K562 (cell line): Measurements from ENCODE around the gene PCBP4. TPM values are rescaled to one million over a fixed set of nuclear protein-coding genes. Genes with fewer than 3 reads are reported as not detected.

Experiments used
- CBX3 ChIP-seq, 2 experiments: IDR thresholded peaks; 1 replicate in 1 of 2; 2 replicates in 1 of 2; pipeline ENCODE4 v1.6.1; 2012; ENCODE audit warnings: inconsistent platforms in 2 of 2, low read length in 2 of 2, borderline replicate concordance in 1 of 2, control low read depth in 1 of 2
- ELF1 ChIP-seq: fragments of 200-800 bp; sonication (Bioruptor generic); IDR thresholded peaks from 2 replicates; pipeline ENCODE4 v1.6.1; 2016; ENCODE audit warnings: missing genetic modification characterization, missing compliant biosample characterization
- ETS1 ChIP-seq: conservative IDR thresholded peaks from 2 replicates; pipeline ENCODE4 v1.6.1; 2011; ENCODE audit warnings: low read depth, mild to moderate bottlenecking, low read length; ENCODE audit not compliant: control insufficient read depth
- MAFK ChIP-seq: IDR thresholded peaks from 2 replicates; pipeline ENCODE4 v1.6.1; 2011; ENCODE audit warnings: low read length, improper control_type of control experiment
- PHF20 ChIP-seq: fragments of 450-650 bp; IDR thresholded peaks from 2 replicates; pipeline ENCODE4 v1.6.1; 2018; ENCODE audit not compliant: partially characterized antibody
- PTRF ChIP-seq: fragments of 450-650 bp; IDR thresholded peaks from 2 replicates; pipeline ENCODE4 v1.6.1; 2016; ENCODE audit warnings: mild to moderate bottlenecking, missing genetic modification characterization, missing compliant biosample characterization
- SIN3A ChIP-seq, 2 experiments: fragments of 150-350 bp in 1 of 2; IDR thresholded peaks; 2 replicates each; pipeline ENCODE4 v1.6.1; 2011 to 2016; ENCODE audit warnings: borderline replicate concordance in 2 of 2, low read depth in 2 of 2, low read length in 2 of 2, mild to moderate bottlenecking in 2 of 2, moderate library complexity in 2 of 2; ENCODE audit not compliant: control insufficient read depth in 1 of 2
- SIN3B ChIP-seq: fragments of 450-650 bp; IDR thresholded peaks from 2 replicates; pipeline ENCODE4 v1.6.1; 2017; ENCODE audit warnings: low read depth, mild to moderate bottlenecking, moderate library complexity
- TCF15 ChIP-seq: fragments of 250-450 bp; sonication (Bioruptor Pico); IDR thresholded peaks from 2 replicates; pipeline ENCODE4 v1.8.0; 2022; ENCODE audit warnings: moderate library complexity, mild to moderate bottlenecking, inconsistent platforms
- ZNF143 ChIP-seq: sonication (generic); formaldehyde crosslinking; IDR thresholded peaks from 2 replicates; pipeline ENCODE4 v1.9.0; 2022; ENCODE audit warnings: mild to moderate bottlenecking, missing genetic modification reagents
- ZNF318 ChIP-seq, 2 experiments: fragments of 450-650 bp; IDR thresholded peaks; 2 replicates each; pipeline ENCODE4 v1.6.1; 2016; ENCODE audit warnings: mild to moderate bottlenecking in 2 of 2, borderline replicate concordance in 1 of 2, low read depth in 1 of 2, moderate library complexity in 1 of 2
- ZNF41 ChIP-seq: fragments of 250-450 bp; sonication (Bioruptor Pico); conservative IDR thresholded peaks from 2 replicates; pipeline ENCODE4 v1.4.0; 2020; ENCODE audit warnings: mild to moderate bottlenecking
- ZNF639 ChIP-seq, 2 experiments: fragments of 200-800 bp in 1 of 2; sonication (Bioruptor generic) in 1 of 2; sonication (generic) in 1 of 2; formaldehyde crosslinking in 1 of 2; IDR thresholded peaks in 1 of 2; conservative IDR thresholded peaks in 1 of 2; 2 replicates each; pipeline versions ENCODE4 v1.5.0 to v1.6.1; 2016 to 2020; ENCODE audit warnings: missing compliant biosample characterization in 1 of 2, missing genetic modification characterization in 1 of 2, missing genetic modification reagents in 1 of 2
- ZNF764 ChIP-seq: fragments of 250-450 bp; sonication (Bioruptor Pico); IDR thresholded peaks from 2 replicates; pipeline ENCODE4 v1.4.0; 2020; ENCODE audit warnings: low read depth, mild to moderate bottlenecking, moderate library complexity
- polyA plus RNA-seq, 8 experiments: library from polyadenylated mRNA; depleted of rRNA in 4 of 8; stranded (reverse) in 5 of 8; unstranded in 3 of 8; fragments of >200 nt; fragmentation: Nextera tagmentation in 2 of 8; fragmentation: Illumina TruSeq in 1 of 8; extraction: Ambion mirVana in 2 of 8; extraction: Trizol in 1 of 8; gene quantifications; 2 replicates each; pipeline versions ENCODE4 v1.2.1 to v1.2.3, GENCODE V29; 2011 to 2014; ENCODE audit warnings: inconsistent platforms in 1 of 8, missing spikeins in 1 of 8
- total RNA-seq, 7 experiments: library from RNA; depleted of rRNA in 6 of 7; stranded (reverse); fragments of >200 nt in 6 of 7; fragmentation: Illumina TruSeq in 2 of 7; extraction: Trizol in 2 of 7; gene quantifications; 2 replicates each; pipeline versions ENCODE4 v1.2.1 to v1.2.3, GENCODE V29; 2011 to 2021; ENCODE audit warnings: low replicate concordance in 1 of 7

Gene PCBP4
- total and polyA plus RNA-seq, 9 of the 15 experiments (the other 6 are each of a cell fraction or from before 2014, with no cell fraction given), result 0.06 to 5.8 (median 2.6) TPM

- TF ChIP-seq SIN3A (IDR thresholded peaks at IDR 0.05; ENCODE audit: borderline replicate concordance in 2 of 2, control insufficient read depth in 1 of 2, low read depth in 2 of 2, low read length in 2 of 2) (no peak), CBX3 (IDR thresholded peaks at IDR 0.05; ENCODE audit: borderline replicate concordance in 1 of 2, low read length in 2 of 2) (no peak), ZNF639 (CRISPR knock-in tag; conservative IDR thresholded peaks at IDR 0.05 in 1 of 2, IDR thresholded peaks at IDR 0.05 in 1 of 2) (peak in 1 of 2 experiments; percentile 92; a peak in 2 of 4 replicates), ELF1 (no peak), PHF20 (peak; percentile 29), MAFK (no peak), PTRF (no peak), ZNF143 (CRISPR knock-in tag) (no peak), ZNF764 (CRISPR knock-in tag) (no peak), SIN3B (peak; percentile 31; the same call in 1 of the 2 replicates), ETS1 (0 out of 2 replicates have a peak, but pooled peaks have one; percentile 53), ZNF318 (IDR thresholded peaks at IDR 0.05; ENCODE audit: borderline replicate concordance in 1 of 2, low read depth in 1 of 2) (no peak), ZNF41 (CRISPR knock-in tag) (no peak), TCF15 (CRISPR knock-in tag) (no peak)
Observed at GRCh38 chr3:51974963-51975851, 8.0 kb upstream of the PCBP4 start, which contains the start of gene ABHD14A (continued).
